GM18526 (cell line): Measurements from ENCODE around the gene FOXP1.

Experiments
- POLR2A ChIP-seq: IDR thresholded peaks from 3 replicates; pipeline ENCODE4 v1.6.1; 2011; ENCODE audit not compliant: insufficient read length; ENCODE audit errors: extremely low read depth

FOXP1 gene

DNA sequence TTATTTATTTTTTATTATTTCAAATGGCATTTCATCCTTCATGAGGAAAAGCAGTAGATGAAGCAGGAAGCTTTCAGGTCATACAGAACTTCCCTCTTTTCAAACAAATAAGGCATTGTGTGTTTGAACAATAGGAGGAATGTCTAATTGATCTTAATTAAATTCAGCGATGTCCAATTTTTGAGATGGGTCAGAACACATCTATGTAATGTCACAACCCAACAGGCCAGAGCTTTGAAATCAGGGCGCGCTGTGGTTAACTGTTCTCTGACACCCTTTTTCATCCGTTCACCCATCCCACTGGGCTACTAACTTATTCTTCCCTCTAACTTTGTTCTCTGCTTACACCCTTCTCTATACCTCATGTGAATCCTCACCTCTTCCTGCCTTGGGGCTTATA, 510.5 kb downstream of the FOXP1 start:
- TF ChIP-seq POLR2A, result no peak

- TF ChIP-seq POLR2A, result no peak
These were observed 511.2 kb downstream of the FOXP1 start for GRCh38 chr3:71072287-71072686.

- no peak for TF ChIP-seq POLR2A
These were observed 512.7 kb downstream of the FOXP1 start for GRCh38 chr3:71070497-71071463.

GRCh38 chr3:71069797-71070196, 513.7 kb downstream of the FOXP1 start:
- TF ChIP-seq POLR2A, result no peak

DNA sequence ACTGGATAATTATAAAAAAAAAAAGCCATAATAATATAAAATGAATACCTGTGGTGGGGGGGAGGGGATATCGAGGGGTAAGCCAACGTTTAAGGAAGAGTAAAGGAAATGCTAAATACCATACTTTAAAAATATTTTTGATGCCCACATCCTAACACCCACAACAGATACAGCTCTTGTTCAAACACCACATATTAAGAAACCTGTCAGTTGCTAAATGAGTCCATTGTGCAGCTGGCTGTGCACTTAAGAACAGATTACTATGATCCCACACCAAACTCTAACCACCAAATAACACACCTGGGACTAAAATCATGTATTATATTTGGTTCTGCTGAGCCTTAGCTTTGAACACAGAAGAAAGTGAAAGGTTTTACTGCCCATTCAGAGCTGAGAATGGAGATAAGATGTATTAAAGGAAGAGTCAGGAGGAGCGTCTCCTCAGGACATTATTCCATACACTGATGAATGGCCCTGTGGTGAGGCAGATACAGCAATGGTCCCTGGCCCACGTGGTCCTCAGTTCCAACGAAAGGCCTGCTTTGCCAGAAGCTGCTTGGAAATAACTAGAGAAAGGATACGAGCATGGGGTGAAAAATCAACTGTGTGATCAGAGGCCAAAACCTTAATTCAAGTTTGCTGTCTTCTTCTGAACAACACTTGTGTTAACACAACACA, 515.4 kb downstream of the FOXP1 start:
- TF ChIP-seq POLR2A, result no peak

- TF ChIP-seq POLR2A, result no peak
These were observed 516.7 kb downstream of the FOXP1 start for GRCh38 chr3:71066849-71067261.

- no peak for TF ChIP-seq POLR2A
These were observed 517.2 kb downstream of the FOXP1 start for GRCh38 chr3:71066356-71066755.

- TF ChIP-seq POLR2A, result no peak
These were observed 517.8 kb downstream of the FOXP1 start for GRCh38 chr3:71065764-71066013.

GRCh38 chr3:71064956-71065763, 518.4 kb downstream of the FOXP1 start:
- no peak for TF ChIP-seq POLR2A

- no peak for TF ChIP-seq POLR2A
These were observed 519.1 kb downstream of the FOXP1 start for GRCh38 chr3:71064291-71064955.

DNA sequence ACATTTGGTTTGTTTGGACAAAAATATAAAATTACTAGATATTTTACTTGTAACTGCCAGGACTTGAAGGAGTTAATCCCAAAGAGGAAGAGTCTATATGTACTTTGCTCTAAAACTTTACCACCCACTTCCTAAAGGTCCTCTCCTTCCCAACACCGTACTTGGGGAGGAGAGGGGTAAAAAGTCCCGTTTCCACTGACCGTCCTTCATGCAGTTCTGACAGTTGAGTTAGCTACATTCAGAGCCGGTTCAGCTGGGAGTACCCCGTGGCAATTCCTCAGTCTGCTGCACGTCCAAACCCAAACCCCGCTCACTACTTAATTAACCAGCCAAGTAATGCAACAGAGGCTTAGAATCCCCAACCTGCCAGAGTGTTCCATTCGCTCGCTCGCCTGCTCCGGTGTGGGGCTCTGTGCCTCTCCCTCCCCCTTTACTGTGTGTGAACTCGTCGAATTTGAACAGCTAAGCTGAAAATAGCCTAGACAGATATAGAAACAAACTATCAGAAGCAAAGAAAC, 519.7 kb downstream of the FOXP1 start:
- no peak for TF ChIP-seq POLR2A

- TF ChIP-seq POLR2A, result no peak
These were observed 520.4 kb downstream of the FOXP1 start for GRCh38 chr3:71062952-71063772.

- no peak for TF ChIP-seq POLR2A
These were observed 521.2 kb downstream of the FOXP1 start for GRCh38 chr3:71062037-71062932.
